B cell (primary cell): ENCODE measurements around the gene FKBP2. TPM values are rescaled to one million over a fixed set of nuclear protein-coding genes. Genes with fewer than 3 reads are reported as not detected.

ENCODE experiments used
- ATAC-seq: fragments of 200-7000 bp; cut with Tn5 transposase; one replicate; pipeline ENCODE4 v1.10.0; 2021; ENCODE audit warnings: low read depth, mild to moderate bottlenecking, moderate number of reproducible peaks, moderate library complexity
- CTCF ChIA-PET: fragments of 350-600 bp; sonication (Branson Sonifier 250); formaldehyde crosslinking; loops from one replicate; lab custom pipeline; 2021; ENCODE audit warnings: antibody characterized with exemption, inconsistent platforms; lab: Charles Lee
- POLR2A ChIA-PET: fragments of 350-600 bp; sonication (Branson Sonifier 250); formaldehyde crosslinking; loops from one replicate; lab custom pipeline; 2021; ENCODE audit warnings: antibody characterized with exemption; lab: Charles Lee
- DNase-seq: peaks from one replicate; pipeline ENCODE4 v3.0.0; 2013
- H2AFZ ChIP-seq: 2 replicates; pipeline ENCODE4 v1.6.1; 2012; ENCODE audit warnings: mild to moderate bottlenecking, low read depth, low read length; ENCODE audit not compliant: insufficient read depth, poor library complexity, severe bottlenecking
- H3K27ac ChIP-seq, 2 donors: 1 replicate in 1 of 2; 2 replicates in 1 of 2; pipeline ENCODE4 v1.5.1; 2012 to 2013; ENCODE audit warnings: low read length in 2 of 2, mild to moderate bottlenecking in 2 of 2, moderate library complexity in 1 of 2
- H3K27me3 ChIP-seq, 4 experiments: fragments of 200-600 bp in 1 of 4; sonication (generic) in 1 of 4; replicated peaks in 1 of 4; 1 replicate in 2 of 4; 2 replicates in 2 of 4; pipeline versions ENCODE4 v1.6.1 to v1.7.0; 2013 to 2016; ENCODE audit warnings: low read length in 3 of 4, mild to moderate bottlenecking in 2 of 4, mixed read lengths in 1 of 4, moderate library complexity in 1 of 4; ENCODE audit not compliant: insufficient read depth in 4 of 4, control insufficient read depth in 3 of 4; ENCODE audit errors: control extremely low read depth in 1 of 4
- H3K36me3 ChIP-seq, 2 experiments: replicated peaks in 1 of 2; 1 replicate in 1 of 2; 2 replicates in 1 of 2; pipeline versions ENCODE4 v1.6.1 to v1.7.1; 2013; ENCODE audit warnings: low read length in 1 of 2; ENCODE audit not compliant: insufficient read depth in 2 of 2, control insufficient read depth in 1 of 2; ENCODE audit errors: control extremely low read depth in 1 of 2, extremely low read depth in 1 of 2
- H3K4me1 ChIP-seq, 2 donors: fragments of 200-600 bp in 1 of 2; sonication (generic) in 1 of 2; 1 replicate in 1 of 2; 2 replicates in 1 of 2; pipeline versions ENCODE4 v1.5.1 to v1.6.1; 2013 to 2017; ENCODE audit warnings: low read length in 2 of 2; ENCODE audit not compliant: control insufficient read depth in 2 of 2, insufficient read depth in 2 of 2
- H3K4me2 ChIP-seq: replicated peaks from 2 replicates; pipeline ENCODE3; 2012; ENCODE audit warnings: mild to moderate bottlenecking, low read depth, low read length; ENCODE audit not compliant: poor library complexity, severe bottlenecking
- H3K4me3 ChIP-seq, 5 experiments: fragments of 200-600 bp in 1 of 5; sonication (generic) in 1 of 5; 1 replicate in 3 of 5; 2 replicates in 2 of 5; pipeline versions ENCODE4 v1.5.1 to v1.7.0; 2011 to 2016; ENCODE audit warnings: low read length in 4 of 5, mild to moderate bottlenecking in 4 of 5, low read depth in 2 of 5, control low read depth in 1 of 5, moderate library complexity in 1 of 5; ENCODE audit not compliant: insufficient read depth in 1 of 5; ENCODE audit errors: control extremely low read depth in 1 of 5, extremely low read depth in 1 of 5
- H3K79me2 ChIP-seq: fragments of 200-600 bp; sonication (generic); one replicate; pipeline ENCODE4 v1.6.0; 2016; ENCODE audit warnings: low read length; ENCODE audit not compliant: control insufficient read depth, insufficient read depth
- H3K9ac ChIP-seq: fragments of 200-600 bp; sonication (generic); 2 replicates; pipeline ENCODE4 v1.6.1; 2017; ENCODE audit warnings: mild to moderate bottlenecking, low read length, moderate library complexity
- H3K9me3 ChIP-seq, 3 donors: one replicate each; pipeline versions ENCODE4 v1.6.1 to v1.7.1; 2013; ENCODE audit warnings: low read length in 2 of 3; ENCODE audit not compliant: control insufficient read depth in 2 of 3, insufficient read depth in 1 of 3; ENCODE audit errors: control extremely low read depth in 1 of 3
- H4K20me1 ChIP-seq: 2 replicates; pipeline ENCODE4 v1.6.0; 2012; ENCODE audit warnings: mild to moderate bottlenecking, low read length; ENCODE audit not compliant: insufficient read depth, control insufficient read depth, poor library complexity, severe bottlenecking
- H3K27ac Mint-ChIP-seq: one replicate; pipeline ENCODE4 v1.8.0; 2021; ENCODE audit warnings: mixed read lengths
- H3K27me3 Mint-ChIP-seq: one replicate; pipeline ENCODE4 v1.8.0; 2021; ENCODE audit warnings: mixed read lengths
- H3K4me1 Mint-ChIP-seq: one replicate; pipeline ENCODE4 v1.8.0; 2021; ENCODE audit warnings: mixed read lengths
- H3K4me3 Mint-ChIP-seq: one replicate; pipeline ENCODE4 v1.8.0; 2021; ENCODE audit warnings: mixed read lengths
- H3K9me3 Mint-ChIP-seq: one replicate; pipeline ENCODE4 v1.8.0; 2022; ENCODE audit warnings: mixed read lengths; ENCODE audit not compliant: insufficient read depth
- CTCF ChIP-seq: fragments of 200-600 bp; IDR thresholded peaks from one replicate; pipeline ENCODE4 v1.8.0; 2022; ENCODE audit warnings: antibody characterized with exemption, mild to moderate bottlenecking
- EZH2 ChIP-seq: IDR thresholded peaks from 2 replicates; pipeline ENCODE4 v1.6.1; 2012; ENCODE audit warnings: borderline replicate concordance, low read depth, mild to moderate bottlenecking, moderate library complexity, low read length; ENCODE audit not compliant: insufficient read depth, poor library complexity, severe bottlenecking
- WGBS: methylation state at CpG from one replicate; pipeline ENCODE4 v1.1.5; 2013; ENCODE audit warnings: missing lambda C conversion rate; ENCODE audit not compliant: insufficient coverage; 5-methylcytosine and 5-hydroxymethylcytosine counted together
- intact Hi-C: fragments of 100-400 bp; cut with micrococcal nuclease; formaldehyde crosslinking; loops from one replicate; pipeline ENCODE4 v1.10.0; 2022
- polyA plus RNA-seq: library from polyadenylated mRNA; depleted of rRNA; stranded (reverse); fragments of >200 nt; gene quantifications from 2 replicates; pipeline ENCODE4 v1.2.3, GENCODE V29; 2012
- total RNA-seq, 2 donors: library from RNA; stranded (reverse); fragments of 120-200 nt in 1 of 2; gene quantifications; 1 replicate in 1 of 2; 2 replicates in 1 of 2; pipeline versions ENCODE4 v1.2.3 to v1.2.4, GENCODE V29; 2013 to 2022

Gene FKBP2
- total and polyA plus RNA-seq, 2 donors (not counting 1 experiment from before 2014, with no cell fraction given), result 23.7 to 38.2 TPM

GRCh38 chr11:64281957-64282770 lies 41.3 kb downstream of the FKBP2 start:
- H3K4me1 Mint-ChIP-seq, result peaks cover 20% of the 10 kb centered on the region
- POLR2A ChIA-PET, result interaction anchor here (5.7 kb wide), 1 partner anchor 12 kb away, joined by 67 read pairs; no protein-coding TSS in a partner anchor
- Histone ChIP-seq H3K9ac (no peak overlapping the region), H3K4me2 (no peak overlapping the region), H4K20me1 (peaks cover 3% of the 10 kb centered on the region), H3K79me2 (peaks cover 34% of the 10 kb centered on the region), H3K27ac (no peak overlapping the region), H3K4me1 (peaks cover 13 to 18% of the 10 kb centered on the region in 2 donors), H3K36me3 (peaks cover 0 to 13% of the 10 kb centered on the region in 2 experiments), H2AFZ (no peak overlapping the region), H3K27me3 (no peaks in the 10 kb centered on the region), H3K4me3 (no peak overlapping the region), H3K9me3 (no peaks in the 10 kb centered on the region)
- TF ChIP-seq CTCF (no peak), EZH2 (no peak)
- DNase-seq (no peak), ATAC-seq (no peak)
- intact Hi-C loops, result no loop called here
- H3K9me3 Mint-ChIP-seq, result no peaks in the 10 kb centered on the region
- no peak overlapping the region for H3K4me3 Mint-ChIP-seq
- H3K27me3 Mint-ChIP-seq, result no peaks in the 10 kb centered on the region
- WGBS, result 100% methylated on average over 13 of the region's 22 CpGs
- CTCF ChIA-PET, result interaction anchor here (1.6 to 4.6 kb wide), 3 partner anchors 11 to 78 kb away, joined by 3 to 33 read pairs (median 8); no protein-coding TSS in a partner anchor
- no peak overlapping the region for H3K27ac Mint-ChIP-seq

GRCh38 chr11:64283092-64283491 lies 42.2 kb downstream of the FKBP2 start:
- H3K27ac ChIP-seq, result no peak overlapping the region
- ATAC-seq (no peak), DNase-seq (no peak)
- no peak overlapping the region for H3K27ac Mint-ChIP-seq
- no peaks in the 10 kb centered on the region for H3K9me3 Mint-ChIP-seq
- ChIA-PET CTCF (interaction anchor here (1.0 to 4.6 kb wide), 5 partner anchors 12 to 87 kb away, joined by 3 to 33 read pairs (median 14); partner anchors contain the start of gene CATSPERZ), POLR2A (interaction anchor here (5.7 kb wide), 1 partner anchor 13 kb away, joined by 67 read pairs; no protein-coding TSS in a partner anchor)
- H3K4me2 ChIP-seq, result no peak overlapping the region
- H3K9ac ChIP-seq, result no peak overlapping the region
- H3K9me3 ChIP-seq, result no peaks in the 10 kb centered on the region
- peaks cover 0 to 13% of the 10 kb centered on the region in 2 experiments for H3K36me3 ChIP-seq
- TF ChIP-seq EZH2 (no peak), CTCF (no peak)
- peak overlapping the region; percentile 90 for H3K4me3 Mint-ChIP-seq
- intact Hi-C loops, result no loop called here
- peaks cover 10% of the 10 kb centered on the region for H4K20me1 ChIP-seq
- H3K4me1 Mint-ChIP-seq, result peaks cover 20% of the 10 kb centered on the region
- peaks cover 34% of the 10 kb centered on the region for H3K79me2 ChIP-seq
- H3K27me3 ChIP-seq, result no peaks in the 10 kb centered on the region
- no peaks in the 10 kb centered on the region for H3K27me3 Mint-ChIP-seq
- no CpG with 5 or more reads among the region's 3 CpGs for WGBS
- H2AFZ ChIP-seq, result no peak overlapping the region
- peaks cover 13 to 18% of the 10 kb centered on the region in 2 donors for H3K4me1 ChIP-seq
- no peak overlapping the region for H3K4me3 ChIP-seq
